ENCODE data around the gene SLC16A11. TPM values are rescaled to one million over a fixed set of nuclear protein-coding genes. Genes with fewer than 3 reads are reported as not detected.

SLC16A11 gene
- polyA plus RNA-seq, 1 donor from 2014 or later: not detected

DNA sequence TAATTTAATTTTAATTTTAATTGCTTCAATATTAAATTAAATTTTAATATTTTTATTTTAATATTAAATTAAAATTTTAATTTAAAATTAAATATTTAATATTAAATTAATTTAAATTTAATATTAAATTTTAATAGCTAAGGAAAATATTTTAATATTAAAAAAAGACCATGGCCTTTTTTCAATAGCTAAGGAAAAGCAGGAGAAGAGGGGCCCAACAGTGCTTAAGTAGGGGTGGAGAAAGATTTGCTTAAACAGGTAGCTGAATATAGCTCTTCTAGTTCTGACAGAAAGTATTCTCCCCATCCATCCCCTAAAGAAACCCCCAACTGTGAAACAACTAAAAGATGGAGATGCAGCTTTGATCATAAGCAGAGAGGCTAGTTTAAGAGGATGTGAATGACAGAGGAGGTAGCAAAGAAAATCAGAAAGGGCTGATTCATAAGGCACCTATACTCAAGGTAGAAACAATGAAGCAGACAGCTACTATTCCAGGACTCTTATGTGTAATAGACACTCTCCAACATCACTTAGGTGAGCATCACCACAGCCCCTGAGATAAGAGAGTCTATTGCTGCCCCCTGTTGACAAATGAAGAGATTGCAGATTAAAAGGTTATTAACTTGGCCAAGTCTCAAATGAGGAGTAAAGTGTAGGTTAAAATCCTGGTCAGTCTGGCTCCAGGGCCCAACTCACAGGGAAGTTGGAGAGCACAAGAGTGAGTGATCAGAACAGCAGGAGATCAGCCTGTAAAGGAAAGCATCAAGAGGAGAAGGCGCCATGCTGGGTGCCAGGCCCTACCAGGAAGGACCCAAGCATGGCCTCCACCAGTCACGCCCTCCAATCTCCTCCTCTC is 39.3 kb downstream of the SLC16A11 start:
- Histone ChIP-seq H3K79me2 (replicated peaks; ENCODE audit: insufficient read depth, low read length) (no peaks in the 10 kb centered on the region), H3K27me3 (ENCODE audit: insufficient read depth, low read depth, low read length) (no peaks in the 10 kb centered on the region), H3F3A (ENCODE audit: insufficient read depth, low read length, poor library complexity, severe bottlenecking) (no peaks in the 10 kb centered on the region), H4K20me1 (ENCODE audit: insufficient read depth) (no peaks in the 10 kb centered on the region), H3K27ac (ENCODE audit: low read length) (peak overlapping the region; percentile 44), H3K4me3 (ENCODE audit: low read length) (no peak overlapping the region), H3K4me2 (ENCODE audit: low read length) (no peak overlapping the region), H3K9ac (ENCODE audit: low read length) (no peak overlapping the region), H3K36me3 (ENCODE audit: insufficient read depth, low read length) (no peaks in the 10 kb centered on the region), H2AFZ (ENCODE audit: low read depth, low read length) (no peak overlapping the region), H3K9me2 (ENCODE audit: insufficient read depth, low read length) (no peaks in the 10 kb centered on the region), H3K9me3 (ENCODE audit: low read length) (no peaks in the 10 kb centered on the region)
- no peak for TF ChIP-seq TAF1 (IDR thresholded peaks at IDR 0.05; ENCODE audit: low read depth)
- TF ChIP-seq, protein P1, sequence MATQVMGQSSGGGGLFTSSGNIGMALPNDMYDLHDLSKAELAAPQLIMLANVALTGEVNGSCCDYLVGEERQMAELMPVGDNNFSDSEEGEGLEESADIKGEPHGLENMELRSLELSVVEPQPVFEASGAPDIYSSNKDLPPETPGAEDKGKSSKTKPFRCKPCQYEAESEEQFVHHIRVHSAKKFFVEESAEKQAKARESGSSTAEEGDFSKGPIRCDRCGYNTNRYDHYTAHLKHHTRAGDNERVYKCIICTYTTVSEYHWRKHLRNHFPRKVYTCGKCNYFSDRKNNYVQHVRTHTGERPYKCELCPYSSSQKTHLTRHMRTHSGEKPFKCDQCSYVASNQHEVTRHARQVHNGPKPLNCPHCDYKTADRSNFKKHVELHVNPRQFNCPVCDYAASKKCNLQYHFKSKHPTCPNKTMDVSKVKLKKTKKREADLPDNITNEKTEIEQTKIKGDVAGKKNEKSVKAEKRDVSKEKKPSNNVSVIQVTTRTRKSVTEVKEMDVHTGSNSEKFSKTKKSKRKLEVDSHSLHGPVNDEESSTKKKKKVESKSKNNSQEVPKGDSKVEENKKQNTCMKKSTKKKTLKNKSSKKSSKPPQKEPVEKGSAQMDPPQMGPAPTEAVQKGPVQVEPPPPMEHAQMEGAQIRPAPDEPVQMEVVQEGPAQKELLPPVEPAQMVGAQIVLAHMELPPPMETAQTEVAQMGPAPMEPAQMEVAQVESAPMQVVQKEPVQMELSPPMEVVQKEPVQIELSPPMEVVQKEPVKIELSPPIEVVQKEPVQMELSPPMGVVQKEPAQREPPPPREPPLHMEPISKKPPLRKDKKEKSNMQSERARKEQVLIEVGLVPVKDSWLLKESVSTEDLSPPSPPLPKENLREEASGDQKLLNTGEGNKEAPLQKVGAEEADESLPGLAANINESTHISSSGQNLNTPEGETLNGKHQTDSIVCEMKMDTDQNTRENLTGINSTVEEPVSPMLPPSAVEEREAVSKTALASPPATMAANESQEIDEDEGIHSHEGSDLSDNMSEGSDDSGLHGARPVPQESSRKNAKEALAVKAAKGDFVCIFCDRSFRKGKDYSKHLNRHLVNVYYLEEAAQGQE (IDR thresholded peaks at IDR 0.05; ENCODE audit: borderline replicate concordance): no peak
- peak; percentile 90 for TF ChIP-seq SMC3 (conservative IDR thresholded peaks at IDR 0.05; ENCODE audit: poor library complexity)
- peak; percentile 94 for TF ChIP-seq RAD21 (conservative IDR thresholded peaks at IDR 0.05)
- peak; percentile 96 for TF ChIP-seq CTCF (IDR thresholded peaks at IDR 0.05; ENCODE audit: poor library complexity, severe bottlenecking)
- TF ChIP-seq EZH2 (IDR thresholded peaks at IDR 0.05; ENCODE audit: borderline replicate concordance, insufficient read depth, low read length, poor library complexity, severe bottlenecking): no peak
- peak; percentile 45 for TF ChIP-seq POLR2AphosphoS5 (IDR thresholded peaks at IDR 0.05)
- no peak for TF ChIP-seq MXI1 (conservative IDR thresholded peaks at IDR 0.05; ENCODE audit: poor library complexity, severe bottlenecking)
- TF ChIP-seq EP300 (conservative IDR thresholded peaks at IDR 0.05; ENCODE audit: poor library complexity, severe bottlenecking): peak; percentile 37

DNA sequence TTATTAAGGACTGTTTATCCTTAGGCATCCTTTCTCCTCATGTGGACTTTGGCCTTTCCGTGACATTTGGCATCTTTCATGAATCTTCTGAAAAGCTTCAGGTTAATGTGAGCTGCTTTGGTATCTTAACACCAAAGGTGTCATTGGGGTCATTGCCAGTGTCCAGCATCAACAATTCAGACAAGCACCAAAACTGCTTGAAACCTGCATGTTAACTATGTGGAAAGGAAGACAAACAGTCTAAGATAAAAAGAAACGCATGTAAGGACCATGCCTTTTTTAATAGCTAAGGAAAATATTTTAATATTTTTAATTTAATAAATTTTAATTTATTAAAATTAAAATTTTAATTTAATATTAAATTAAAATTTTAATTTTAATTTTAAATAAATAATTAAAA is 40.1 kb downstream of the SLC16A11 start:
- no peaks in the 10 kb centered on the region for H3K9me2 ChIP-seq (ENCODE audit: insufficient read depth, low read length)
- no peaks in the 10 kb centered on the region for H3F3A ChIP-seq (ENCODE audit: insufficient read depth, low read length, poor library complexity, severe bottlenecking)
- no peak overlapping the region for H3K9ac ChIP-seq (ENCODE audit: low read length)
- no peak overlapping the region for H3K4me2 ChIP-seq (ENCODE audit: low read length)
- TF ChIP-seq, protein P1 (IDR thresholded peaks at IDR 0.05; ENCODE audit: borderline replicate concordance): no peak
- TF ChIP-seq POLR2AphosphoS5 (IDR thresholded peaks at IDR 0.05): no peak
- no peak for TF ChIP-seq RAD21 (conservative IDR thresholded peaks at IDR 0.05)
- TF ChIP-seq EP300 (conservative IDR thresholded peaks at IDR 0.05; ENCODE audit: poor library complexity, severe bottlenecking): no peak
- no peak for TF ChIP-seq TAF1 (IDR thresholded peaks at IDR 0.05; ENCODE audit: low read depth)
- no peak for TF ChIP-seq EZH2 (IDR thresholded peaks at IDR 0.05; ENCODE audit: borderline replicate concordance, insufficient read depth, low read length, poor library complexity, severe bottlenecking)
- no peak for TF ChIP-seq SMC3 (conservative IDR thresholded peaks at IDR 0.05; ENCODE audit: poor library complexity)
- no peak for TF ChIP-seq MXI1 (conservative IDR thresholded peaks at IDR 0.05; ENCODE audit: poor library complexity, severe bottlenecking)
- TF ChIP-seq CTCF (IDR thresholded peaks at IDR 0.05; ENCODE audit: poor library complexity, severe bottlenecking): no peak
- H4K20me1 ChIP-seq (ENCODE audit: insufficient read depth): no peaks in the 10 kb centered on the region
- H3K4me3 ChIP-seq (ENCODE audit: low read length): no peak overlapping the region
- no peaks in the 10 kb centered on the region for H3K9me3 ChIP-seq (ENCODE audit: low read length)
- no peak overlapping the region for H2AFZ ChIP-seq (ENCODE audit: low read depth, low read length)
- H3K27me3 ChIP-seq (ENCODE audit: insufficient read depth, low read depth, low read length): no peaks in the 10 kb centered on the region
- H3K27ac ChIP-seq (ENCODE audit: low read length): no peak overlapping the region
- H3K36me3 ChIP-seq (ENCODE audit: insufficient read depth, low read length): no peaks in the 10 kb centered on the region
- H3K79me2 ChIP-seq (replicated peaks; ENCODE audit: insufficient read depth, low read length): no peaks in the 10 kb centered on the region
